ENCODE results near the gene TAX1BP1.
"Not testable (repeated sequence)": the region's sequence is repeated elsewhere in the genome, so short reads cannot be mapped to it uniquely, and the experiment has no call there.

The TAX1BP1 gene

DNA sequence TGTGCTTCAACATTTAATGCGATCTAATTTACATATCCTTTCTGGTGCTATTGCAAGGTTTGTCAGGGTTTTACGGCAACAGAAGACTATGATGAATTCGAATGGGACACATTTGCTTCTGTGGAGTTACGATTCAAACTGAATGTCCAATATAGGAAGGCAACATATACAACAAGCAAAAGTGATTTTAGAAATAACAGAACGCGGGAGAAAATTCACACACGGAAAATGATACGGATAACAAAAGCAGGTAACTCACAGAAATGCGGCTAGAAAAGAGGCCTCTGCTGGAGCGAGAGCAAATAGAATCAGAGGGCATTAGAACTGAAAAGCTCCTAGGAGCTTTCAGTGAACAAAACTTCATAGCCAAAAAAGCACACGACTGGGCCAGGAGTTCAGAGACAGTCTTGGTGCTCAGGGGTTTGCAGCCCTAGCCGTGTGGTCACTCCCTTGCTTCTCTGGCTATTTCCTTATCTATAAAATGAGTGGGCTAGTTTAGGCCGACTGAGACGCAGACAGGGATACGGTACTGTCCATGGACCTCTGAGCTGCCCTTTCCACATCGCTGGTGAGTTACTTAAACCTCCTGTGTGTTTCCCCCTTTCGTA lies 557 bp upstream of the TAX1BP1 start:
- no peak for DNase-seq (ENCODE audit: low read depth in 2 of 2)

DNA sequence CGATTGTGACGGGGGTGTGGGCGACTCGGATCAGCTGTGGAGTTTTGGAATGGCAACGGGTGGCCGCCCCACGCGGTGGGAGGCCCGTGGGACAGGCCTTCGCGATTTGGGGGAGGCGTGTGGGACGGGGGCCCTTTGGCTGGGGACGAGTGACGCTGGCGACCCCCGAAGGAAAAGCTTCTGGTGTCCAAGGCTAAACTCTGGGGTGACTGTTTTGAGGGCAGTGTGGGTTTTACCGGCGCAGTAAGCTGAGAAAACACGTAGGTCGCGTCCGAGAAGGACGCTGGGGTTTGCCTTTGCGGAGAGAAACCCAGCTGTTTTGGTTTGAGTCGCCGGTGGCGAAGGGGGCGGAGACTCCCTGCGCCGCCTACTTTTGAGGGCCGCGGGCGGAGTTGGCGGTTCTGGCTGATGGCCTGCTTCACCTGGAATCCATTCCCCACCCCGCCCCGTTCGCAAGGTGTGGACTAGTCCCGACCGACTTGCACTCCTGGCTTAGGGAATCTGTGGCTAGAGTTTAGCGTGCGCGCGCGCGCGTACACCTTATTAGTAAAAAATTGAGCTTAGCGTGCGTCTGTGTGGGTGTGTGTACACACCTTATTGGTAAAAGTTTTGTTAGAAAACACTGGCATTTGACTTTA lies 606 bp downstream of the TAX1BP1 start:
- DNase-seq (ENCODE audit: low read depth in 2 of 2): peak; percentile 76 to 82

DNA sequence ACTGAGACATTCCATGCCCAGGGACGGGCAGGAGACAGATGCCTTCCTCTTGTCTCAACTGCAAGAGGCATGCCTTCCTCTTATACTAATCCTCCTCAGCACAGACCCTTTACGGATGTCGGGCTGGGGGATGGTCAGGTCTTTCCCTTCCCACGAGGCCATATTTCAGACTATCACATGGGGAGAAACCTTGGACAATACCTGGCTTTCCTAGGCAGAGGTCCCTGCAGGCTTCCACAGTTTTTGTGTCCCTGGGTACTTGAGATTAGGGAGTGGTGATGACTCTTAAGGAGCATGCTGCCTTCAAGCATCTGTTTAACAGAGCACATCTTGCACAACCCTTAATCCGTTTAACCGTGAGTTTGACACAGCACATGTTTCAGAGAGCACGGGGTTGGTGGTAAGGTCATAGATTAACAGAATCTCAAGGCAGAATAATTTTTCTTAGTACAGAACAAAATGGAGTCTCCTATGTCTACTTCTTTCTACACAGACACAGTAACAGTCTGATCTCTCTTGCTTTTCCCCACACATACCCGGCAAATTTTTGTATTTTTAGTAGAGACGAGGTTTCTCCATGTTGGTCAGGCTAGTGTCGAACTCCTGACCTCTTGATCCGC lies 2.2 kb downstream of the TAX1BP1 start:
- DNase-seq (ENCODE audit: low read depth in 2 of 2): not testable (repeated sequence)

DNA sequence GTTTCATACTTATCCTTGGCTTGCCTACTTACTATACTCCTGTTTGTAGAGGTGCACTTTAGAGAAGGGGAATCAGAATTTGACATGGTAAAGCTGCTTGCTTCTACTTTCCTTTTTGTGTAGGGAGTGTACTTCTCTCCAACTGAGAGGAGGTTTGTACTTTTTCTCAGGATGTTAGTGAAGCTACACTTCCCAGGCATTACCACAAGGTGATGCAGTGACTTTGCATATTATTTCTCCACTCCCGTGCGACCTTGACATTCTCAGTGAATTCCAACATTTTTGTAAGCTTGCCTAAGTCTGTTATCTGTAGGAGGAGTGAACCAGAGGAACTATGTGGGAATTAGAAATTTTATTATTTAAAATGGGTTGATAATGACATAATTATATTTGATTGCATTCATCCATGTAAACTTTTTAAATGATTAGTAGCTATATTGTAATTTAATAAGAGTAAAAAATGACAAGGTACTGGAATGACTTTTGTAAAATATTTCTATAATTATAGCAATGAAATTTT lies 5.2 kb downstream of the TAX1BP1 start:
- DNase-seq (ENCODE audit: low read depth in 2 of 2): no peak

DNA sequence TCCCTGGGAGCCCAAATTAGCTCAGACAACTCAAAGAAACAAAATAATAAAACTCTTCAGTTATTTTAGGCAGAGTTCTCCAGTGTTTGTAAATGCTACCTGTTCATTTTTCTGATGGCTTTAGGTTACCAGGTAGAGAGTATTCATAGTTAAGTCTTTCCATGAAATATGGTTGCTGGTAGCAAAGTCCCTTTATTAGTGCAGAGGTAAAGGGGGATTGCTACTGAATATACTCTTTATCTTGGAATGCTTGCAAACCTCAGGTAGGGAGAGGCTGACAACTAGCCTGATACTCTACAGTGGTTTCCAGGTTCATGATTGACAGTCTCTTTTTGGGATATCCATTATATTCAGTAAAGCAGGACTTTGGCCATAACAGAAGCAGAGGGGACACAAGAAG lies 6.5 kb downstream of the TAX1BP1 start:
- no peak for DNase-seq (ENCODE audit: low read depth in 2 of 2)

DNA sequence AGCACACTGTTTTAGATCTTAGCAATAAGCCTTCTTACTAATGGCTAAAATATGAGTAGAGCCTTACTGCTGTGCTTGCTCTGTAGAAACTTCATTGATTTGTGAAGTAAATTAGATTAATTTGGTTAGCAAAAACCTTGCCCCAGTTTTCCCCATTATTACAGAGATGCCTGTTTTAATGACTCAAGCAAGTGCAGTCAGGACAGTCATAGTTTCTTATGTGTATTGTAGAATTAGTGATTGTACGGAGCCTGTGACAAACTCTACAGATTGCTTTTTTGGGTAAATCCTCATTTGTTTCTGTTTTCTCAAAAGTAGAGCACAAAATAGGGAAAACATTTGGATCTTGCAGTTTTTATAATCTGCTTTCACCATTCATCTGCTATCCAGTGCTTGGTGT lies 7.0 kb downstream of the TAX1BP1 start:
- no peak for DNase-seq (ENCODE audit: low read depth in 2 of 2)

DNA sequence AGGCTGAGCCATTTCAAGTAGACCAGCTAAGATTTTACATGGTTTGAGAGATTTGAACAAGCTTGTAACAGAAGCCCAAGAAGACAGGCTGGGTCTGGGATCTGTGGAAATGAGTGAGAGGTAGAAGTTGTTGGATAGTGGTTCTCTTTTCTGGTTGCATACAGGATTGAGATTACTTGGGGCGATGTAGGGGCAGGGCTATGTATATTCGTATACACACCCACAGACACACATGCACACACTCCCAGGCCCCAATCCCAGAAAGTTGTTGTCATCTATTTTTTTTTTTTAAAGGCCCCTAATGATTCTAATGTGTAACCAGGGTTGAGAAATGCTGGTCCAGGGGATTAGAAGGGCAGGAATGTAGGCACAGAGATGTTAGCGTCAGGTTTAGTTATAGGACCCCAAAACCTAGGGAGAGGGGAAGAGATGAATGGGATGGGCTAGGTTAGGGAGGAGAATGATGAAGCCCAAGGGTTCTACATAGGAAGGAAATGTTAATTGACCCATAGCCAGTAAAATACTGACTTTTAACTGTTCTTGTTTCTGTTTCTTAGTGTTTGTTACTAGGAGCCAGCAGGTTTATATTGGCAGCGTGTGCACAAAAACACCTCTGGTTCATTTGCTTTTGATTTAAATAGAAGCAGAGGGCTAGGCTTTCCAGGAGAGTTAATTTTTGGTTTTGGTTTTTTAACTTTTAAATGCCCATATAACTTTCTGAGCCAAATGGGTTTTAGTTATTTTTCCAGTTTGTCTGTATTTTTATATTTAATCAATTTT lies 7.8 kb downstream of the TAX1BP1 start:
- no peak for DNase-seq (ENCODE audit: low read depth in 2 of 2)

DNA sequence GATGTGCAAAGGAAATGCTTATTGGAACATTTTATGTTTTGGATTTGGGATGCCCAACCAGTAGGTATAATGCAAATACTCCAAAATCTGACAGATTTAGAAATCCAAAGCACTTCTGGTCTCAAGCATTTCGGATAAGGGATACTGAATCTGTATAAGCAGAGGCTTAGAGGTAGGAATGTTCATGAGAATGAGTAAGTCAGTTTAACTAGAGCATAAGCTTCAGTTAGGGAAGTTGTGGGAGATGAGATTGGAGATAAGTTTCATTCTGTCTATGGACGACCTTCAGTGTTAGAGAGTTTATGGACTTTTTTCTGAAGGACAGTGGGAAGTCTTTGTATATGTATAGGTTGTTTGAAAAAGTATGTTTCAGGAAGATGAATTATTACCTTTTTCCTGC lies 10.4 kb downstream of the TAX1BP1 start:
- no peak for DNase-seq (ENCODE audit: low read depth in 2 of 2)

DNA sequence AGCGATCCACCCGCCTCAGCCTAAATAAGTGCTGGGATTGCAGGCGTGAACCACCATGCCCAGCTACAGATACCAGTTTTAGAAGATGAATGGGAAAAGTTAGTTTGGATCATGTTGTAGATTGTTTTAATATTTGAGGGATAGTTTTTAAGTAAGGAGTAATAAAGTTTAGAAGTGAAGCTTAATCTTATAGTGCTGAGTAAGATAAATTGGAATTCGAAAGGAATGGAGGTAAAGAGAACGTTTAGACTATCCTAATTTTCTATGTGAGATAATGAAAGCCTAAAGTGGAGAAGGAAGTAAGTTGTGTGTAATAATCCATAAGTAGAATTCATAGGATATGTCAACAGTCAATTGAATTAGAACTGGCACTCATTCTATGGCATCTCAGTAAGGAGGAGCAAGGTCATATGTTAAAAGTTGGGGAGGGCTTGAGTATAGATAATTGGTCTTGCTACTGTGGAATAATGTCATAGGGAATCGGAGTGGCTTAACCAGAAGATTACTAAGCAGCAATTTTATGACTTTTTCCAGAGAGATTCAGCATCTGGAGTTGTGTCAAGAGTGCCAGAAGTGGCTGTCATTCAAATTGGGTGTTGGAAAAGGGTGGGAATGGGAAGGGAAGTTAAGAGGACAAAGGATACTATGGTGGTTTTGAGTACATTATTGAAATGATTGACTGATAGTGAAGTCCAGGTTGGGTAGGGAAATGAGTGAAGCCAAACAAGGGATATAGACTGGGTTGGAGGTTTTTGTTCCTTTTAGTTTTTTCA lies 12.1 kb downstream of the TAX1BP1 start:
- DNase-seq (ENCODE audit: low read depth in 2 of 2): no peak

DNA sequence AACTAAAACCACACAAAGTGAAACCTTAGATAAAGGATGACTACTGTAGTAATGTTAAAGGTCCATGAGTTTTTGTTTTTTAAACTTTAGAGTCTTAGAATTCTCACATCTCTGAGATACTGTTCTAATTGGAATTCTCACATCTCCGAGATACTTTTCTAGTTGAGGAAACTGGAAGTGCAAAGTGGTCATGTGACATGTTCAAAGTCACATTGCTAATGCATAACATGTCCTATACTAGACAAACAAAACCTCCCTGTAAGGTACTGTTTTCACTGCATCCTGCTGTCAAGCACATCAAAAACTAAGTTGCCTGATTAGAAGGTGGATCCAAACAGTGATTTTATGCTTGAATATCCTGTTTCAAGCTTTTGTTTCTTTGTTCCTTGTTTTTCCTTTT lies 13.9 kb downstream of the TAX1BP1 start:
- DNase-seq (ENCODE audit: low read depth in 2 of 2): no peak

DNA sequence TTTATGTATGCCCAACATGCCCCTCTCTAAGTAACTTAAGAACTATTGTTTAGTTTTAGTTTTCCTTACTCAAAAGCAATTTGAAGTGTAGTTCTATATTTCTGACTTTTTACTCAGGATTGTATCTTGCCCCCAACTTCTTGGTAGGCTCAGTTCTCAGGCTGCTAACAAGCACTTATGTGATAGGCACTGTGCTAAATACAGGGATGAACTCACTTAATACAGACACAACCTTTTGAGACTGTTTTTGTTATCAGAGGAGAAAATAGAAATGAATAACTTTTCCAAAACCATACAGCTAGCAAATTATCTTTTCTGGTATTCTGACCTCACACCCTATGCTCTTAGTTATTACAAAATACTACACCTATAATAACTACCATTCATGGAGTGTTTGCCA lies 16.3 kb downstream of the TAX1BP1 start:
- DNase-seq (ENCODE audit: low read depth in 2 of 2): no peak

DNA sequence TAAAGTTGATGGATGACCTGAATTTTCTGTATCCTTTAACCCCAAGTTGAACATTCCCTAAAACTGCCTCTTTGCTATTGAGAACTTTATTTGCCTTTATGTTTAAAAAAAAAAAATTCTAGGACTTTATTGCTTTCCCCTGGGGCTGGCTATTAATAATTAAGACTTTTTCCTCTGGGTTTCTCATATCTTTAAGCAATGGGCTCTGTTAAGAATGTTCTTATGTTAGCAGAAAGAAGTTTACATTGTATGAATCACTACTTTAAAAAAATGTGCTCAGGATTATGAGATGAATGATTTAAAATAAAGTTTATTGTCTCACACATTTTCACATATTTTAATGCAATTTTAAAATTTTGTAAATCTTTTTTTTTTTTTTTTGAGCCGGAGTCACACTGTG lies 19.5 kb downstream of the TAX1BP1 start:
- DNase-seq (ENCODE audit: low read depth in 2 of 2): no peak

DNA sequence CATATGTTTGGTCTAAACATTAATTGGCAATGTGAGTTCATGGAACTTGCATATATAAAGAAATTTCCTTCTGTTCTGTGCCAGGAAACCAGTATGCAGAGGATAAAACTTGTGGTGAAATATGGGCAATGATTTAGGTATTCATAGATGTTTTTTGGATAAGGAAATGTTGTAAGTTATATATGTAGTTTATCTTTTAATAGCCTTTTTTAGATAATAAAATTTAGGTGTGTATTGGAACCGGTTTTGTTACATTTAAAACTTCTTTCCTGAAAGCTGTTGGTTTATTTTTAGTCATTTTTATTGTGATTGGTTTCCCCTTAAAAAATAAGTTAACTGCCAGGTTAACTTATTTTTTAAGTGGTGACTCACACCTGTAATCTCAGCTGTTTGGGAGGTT lies 22.1 kb downstream of the TAX1BP1 start:
- no peak for DNase-seq (ENCODE audit: low read depth in 2 of 2)

DNA sequence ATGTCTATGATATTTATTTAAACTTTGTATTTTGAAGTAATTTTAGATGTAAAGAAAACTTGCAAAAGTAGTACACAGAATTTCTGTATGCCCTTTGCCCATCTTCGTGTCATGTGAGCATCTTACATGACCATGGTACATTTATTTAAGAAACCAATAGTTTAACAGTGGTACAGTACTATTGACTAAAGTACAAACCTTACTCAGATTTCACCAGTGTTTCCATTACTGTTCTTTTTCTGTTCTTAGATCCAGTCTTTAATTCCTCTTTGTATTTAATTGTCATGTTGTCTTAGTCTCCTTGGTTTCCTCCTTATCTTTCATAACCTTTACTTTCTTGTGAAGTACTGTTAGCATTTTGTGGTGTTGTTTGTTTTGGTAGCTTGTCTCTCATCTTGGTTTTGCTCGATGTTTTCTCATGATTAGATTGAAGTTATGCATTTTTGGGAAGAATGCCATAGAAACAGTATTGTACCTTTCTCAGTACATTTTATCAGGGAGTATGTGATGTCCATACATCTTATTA lies 24.1 kb downstream of the TAX1BP1 start:
- no peak for DNase-seq (ENCODE audit: low read depth in 2 of 2)

DNA sequence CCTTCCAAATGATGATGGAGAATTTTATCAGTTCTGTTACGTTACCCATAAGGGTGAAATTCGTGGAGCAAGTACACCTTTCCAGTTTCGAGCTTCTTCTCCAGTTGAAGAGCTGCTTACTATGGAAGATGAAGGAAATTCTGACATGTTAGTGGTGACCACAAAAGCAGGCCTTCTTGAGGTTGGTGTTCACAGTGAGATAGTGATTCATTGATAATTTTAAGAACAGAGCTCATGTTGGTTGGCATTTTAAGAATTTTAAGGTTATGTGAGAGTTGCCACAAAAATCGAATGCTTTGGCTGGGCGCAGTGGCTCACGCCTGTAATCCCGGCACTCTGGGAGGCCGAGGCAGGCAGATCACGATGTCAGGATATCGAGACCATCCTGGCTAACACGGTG lies 25.9 kb downstream of the TAX1BP1 start:
- no peak for DNase-seq (ENCODE audit: low read depth in 2 of 2)

DNA sequence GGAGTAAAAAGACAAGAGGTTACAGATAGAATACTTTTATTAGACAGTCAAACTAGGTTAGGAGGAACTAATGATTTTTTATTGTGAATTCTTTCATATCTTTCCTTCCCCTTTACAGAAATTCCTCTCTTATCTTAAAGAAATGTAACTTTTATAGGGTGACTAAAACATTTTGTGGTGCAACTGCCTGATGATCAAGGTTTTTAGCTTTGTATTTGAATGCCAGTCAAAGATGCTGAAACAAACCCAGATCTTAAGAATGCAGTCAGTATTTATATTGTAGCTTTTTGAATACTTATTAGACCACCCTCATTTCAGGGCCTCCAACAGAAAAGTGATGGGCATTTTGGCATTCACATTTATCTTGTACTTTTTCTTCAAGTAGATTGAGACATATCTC lies 27.4 kb downstream of the TAX1BP1 start:
- DNase-seq (ENCODE audit: low read depth in 2 of 2): no peak

DNA sequence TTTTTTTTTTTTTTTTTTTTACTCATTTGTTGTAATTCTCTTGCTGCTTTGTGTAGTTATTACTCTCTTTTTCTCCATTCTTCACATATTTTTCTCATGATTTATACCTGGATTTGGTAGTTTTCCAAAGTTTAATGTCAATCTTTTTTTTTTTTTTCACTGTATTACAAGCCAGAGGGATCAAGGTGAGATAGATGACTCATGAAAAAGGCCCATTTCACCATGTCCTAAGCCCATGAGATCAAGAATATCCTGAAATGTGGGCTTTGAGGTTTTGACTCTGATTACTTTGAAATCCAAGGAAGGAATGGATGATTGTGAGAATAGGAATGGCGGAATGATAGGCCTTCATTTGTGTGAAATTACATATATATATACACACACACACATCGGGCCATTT lies 31.1 kb downstream of the TAX1BP1 start:
- no peak for DNase-seq (ENCODE audit: low read depth in 2 of 2)

DNA sequence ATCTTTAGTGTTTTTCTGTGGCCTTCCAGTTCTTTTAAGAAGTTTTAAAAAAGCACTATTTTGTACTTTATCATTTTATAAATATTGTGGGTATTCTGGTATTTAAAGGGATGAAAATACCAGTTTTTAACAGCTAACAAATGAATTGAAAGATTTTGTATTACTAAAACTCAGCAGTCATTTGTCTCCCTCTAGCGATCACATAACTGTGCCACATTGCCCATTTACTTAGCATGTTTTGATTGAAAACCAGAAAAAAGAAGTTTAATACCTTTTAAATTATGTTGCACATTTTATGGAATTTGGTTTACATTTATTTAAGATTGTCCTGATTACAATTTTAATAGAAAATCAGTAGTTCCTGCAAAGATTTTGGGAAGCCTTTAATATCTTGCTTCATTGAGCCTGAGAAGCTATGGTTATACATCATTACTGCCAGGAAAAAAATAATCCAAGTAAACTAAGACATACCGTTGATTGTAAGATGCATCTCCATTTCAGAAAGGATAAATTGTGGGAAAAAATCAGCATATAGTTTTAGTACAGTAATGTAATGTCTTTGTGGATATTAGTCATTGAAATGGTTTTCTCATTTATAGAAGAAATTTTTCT lies 34.9 kb downstream of the TAX1BP1 start:
- no peak for DNase-seq (ENCODE audit: low read depth in 2 of 2)

DNA sequence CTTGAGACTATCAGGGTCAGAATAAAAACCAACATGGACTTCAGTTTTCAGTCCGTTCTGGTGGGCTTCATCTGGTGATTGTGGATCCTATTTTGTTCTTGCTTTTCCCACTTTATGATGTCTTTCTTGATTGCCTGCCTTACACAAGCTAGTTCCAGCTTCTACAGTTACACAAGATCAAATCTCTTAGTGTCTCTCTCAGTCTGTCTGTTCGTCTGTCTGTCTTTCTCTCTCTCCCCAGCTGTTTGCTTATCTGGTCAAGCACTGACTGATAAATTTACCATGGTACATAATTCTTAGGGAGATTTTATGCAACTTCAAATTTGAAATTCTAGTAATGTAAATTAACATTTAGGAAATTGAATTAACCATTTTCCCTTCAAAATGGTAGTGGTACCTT lies 35.8 kb downstream of the TAX1BP1 start:
- DNase-seq (ENCODE audit: low read depth in 2 of 2): no peak

DNA sequence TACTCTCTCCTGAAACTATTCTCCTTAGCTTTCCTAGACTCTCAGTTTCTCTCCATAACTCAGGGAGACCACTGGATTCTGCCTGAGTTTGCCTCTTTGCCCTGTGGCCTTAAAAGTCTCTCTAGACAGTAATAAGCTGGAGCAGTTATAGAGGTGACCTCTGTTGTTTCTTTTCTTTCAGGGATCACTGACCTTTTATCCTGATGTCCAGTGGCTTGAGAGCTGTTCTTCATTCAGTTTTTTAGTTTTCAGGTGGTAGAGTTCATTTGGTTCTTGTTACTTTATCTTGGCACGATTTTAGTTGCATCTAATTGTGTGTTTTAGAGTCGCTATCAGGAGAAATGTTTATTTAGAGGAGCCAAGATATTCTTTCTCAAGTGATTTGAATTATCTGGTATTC lies 37.7 kb downstream of the TAX1BP1 start:
- DNase-seq (ENCODE audit: low read depth in 2 of 2): no peak

DNA sequence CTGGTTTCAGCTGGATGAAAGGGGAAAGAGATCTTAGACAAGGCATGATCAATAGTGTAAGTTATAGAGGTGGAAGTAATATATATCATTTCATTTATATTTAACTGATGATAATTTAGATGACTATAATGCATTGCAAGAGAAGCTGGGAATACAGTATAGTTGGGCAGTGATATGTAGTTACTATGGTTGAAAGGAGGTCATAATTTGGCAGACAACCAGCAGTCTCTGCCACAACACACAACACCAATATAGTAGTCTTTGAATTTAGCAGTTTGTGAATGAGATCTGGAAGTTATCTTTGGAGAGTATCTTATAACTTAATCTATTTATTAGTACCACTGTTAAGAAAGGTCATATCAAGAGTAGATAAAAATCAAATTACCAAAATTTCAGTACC lies 39.9 kb downstream of the TAX1BP1 start:
- DNase-seq (ENCODE audit: low read depth in 2 of 2): no peak

All from stimulated activated CD4-positive, alpha-beta T cell treated with anti-CD3 and anti-CD28 coated beads, Interleukin-4, amount 100 ng/mL, for 48 hours (primary cell).